Frontal cortex (tissue), 4 donors: Measurements from ENCODE around the gene UBE2D4. TPM values are rescaled to one million over a fixed set of nuclear protein-coding genes. Genes with fewer than 3 reads are reported as not detected.

Experiments used
- DNase-seq, 2 donors: peaks; one replicate each; pipeline ENCODE4 v3.0.0; 2012; ENCODE audit warnings: low spot score in 2 of 2
- FAIRE-seq: peaks from 2 replicates; lab custom pipeline; 2012; peaks lifted over from hg19 to GRCh38; lab: Jason Lieb, UNC
- total RNA-seq: library from RNA; depleted of rRNA; stranded (reverse); fragments of >200 nt; gene quantifications from one replicate; pipeline ENCODE4 v1.2.3, GENCODE V29; 2014
- donor health status: control.
- donor health status: control.
- donor health status: control.

UBE2D4 gene
- total RNA-seq, 1 donor from 2014 or later, result 9.0 TPM

- DNase-seq (peak in 1 of 2 donors; percentile 57), FAIRE-seq (no peak)
Measured at GRCh38 chr7:43905956-43906330, 20.3 kb upstream of the UBE2D4 start.

DNA sequence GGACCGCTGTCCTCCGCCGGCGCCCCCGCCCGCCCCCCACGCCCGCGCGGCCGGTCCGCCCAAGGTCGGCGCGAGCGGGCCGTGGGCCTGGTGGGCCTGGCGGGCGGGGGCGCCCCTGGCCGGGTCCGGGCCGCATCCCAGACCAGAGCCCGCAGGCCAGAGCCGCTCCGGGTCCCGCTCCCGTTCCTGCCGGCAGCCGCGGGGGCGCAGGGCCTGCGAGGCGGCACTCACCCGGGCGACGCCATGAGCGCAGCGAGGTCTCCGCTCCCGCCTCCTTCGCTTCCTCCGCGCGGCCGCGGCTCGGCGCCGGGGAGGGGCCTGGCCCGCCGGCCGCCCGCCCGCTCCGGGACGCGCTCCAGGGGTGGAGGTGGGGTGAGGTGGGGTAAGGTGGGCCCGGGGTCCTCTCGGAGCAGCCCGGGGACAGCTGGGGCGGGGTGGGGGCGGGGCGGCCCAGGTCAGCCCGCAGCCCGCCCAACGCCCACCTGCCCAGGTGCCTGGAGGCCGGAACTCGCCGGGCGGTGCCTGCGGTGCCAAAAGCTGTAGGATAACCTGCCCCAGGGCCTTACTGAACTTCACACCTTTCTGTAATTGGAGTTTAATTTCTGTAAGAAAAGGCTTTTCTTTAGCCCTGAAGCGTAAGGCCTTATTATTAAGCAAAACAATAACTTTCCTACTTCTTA lies 19.8 kb upstream of the UBE2D4 start, which contains the start of gene URGCP:
Gene URGCP, minus strand, starts transcription at position 266 of the 680 bp plus-strand sequence. Its CDS starts 21 bp downstream, at position 245.
- FAIRE-seq (no peak), DNase-seq (peak; percentile 79 to 81)

GRCh38 chr7:43914795-43915194 lies 11.4 kb upstream of the UBE2D4 start:
- no peak for DNase-seq
- no peak for FAIRE-seq

- DNase-seq (no peak), FAIRE-seq (no peak)
Measured at GRCh38 chr7:43915907-43916306, 10.3 kb upstream of the UBE2D4 start.

GRCh38 chr7:43921423-43921822 lies 4.8 kb upstream of the UBE2D4 start:
- FAIRE-seq (no peak), DNase-seq (no peak)

GRCh38 chr7:43922726-43923125 lies 3.5 kb upstream of the UBE2D4 start:
- DNase-seq (no peak), FAIRE-seq (no peak)

DNA sequence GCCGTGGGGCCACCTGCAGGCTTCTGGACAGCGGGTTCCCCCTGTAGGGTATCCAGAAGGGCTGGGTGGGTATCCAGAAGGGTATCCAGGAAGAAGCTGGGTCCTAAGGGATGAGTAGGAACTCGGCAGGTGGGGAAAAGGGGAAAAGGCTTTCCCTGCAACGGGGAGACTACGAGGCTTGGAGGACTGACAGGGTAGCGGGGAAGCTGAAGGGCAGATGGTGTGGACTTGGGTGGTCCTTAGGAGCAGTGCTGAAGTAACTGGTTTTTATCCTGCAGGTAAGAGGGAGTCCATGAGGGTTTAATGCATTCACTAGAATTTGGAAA lies 525 bp downstream of the UBE2D4 start:
- no peak for DNase-seq
- no peak for FAIRE-seq

DNA sequence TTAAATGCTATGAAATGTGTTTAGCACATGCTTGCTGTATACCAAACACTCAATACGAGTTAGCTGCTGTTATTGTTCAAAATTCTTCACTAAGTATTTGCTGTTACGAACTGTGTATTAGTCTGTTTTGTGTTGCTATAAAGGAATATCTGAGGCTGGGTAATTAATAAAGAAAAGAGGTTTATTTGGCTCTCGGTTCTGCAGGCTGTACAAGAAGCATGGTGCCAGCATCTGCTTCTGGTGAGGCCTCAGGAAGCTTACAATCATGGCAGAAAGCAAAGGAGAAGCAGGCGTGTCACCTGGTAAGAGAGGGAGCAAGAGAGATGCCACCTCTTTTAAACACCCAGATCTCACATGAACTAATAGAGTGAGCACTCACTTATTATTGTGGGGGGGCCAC lies 1.6 kb downstream of the UBE2D4 start:
- FAIRE-seq (no peak), DNase-seq (no peak)

DNA sequence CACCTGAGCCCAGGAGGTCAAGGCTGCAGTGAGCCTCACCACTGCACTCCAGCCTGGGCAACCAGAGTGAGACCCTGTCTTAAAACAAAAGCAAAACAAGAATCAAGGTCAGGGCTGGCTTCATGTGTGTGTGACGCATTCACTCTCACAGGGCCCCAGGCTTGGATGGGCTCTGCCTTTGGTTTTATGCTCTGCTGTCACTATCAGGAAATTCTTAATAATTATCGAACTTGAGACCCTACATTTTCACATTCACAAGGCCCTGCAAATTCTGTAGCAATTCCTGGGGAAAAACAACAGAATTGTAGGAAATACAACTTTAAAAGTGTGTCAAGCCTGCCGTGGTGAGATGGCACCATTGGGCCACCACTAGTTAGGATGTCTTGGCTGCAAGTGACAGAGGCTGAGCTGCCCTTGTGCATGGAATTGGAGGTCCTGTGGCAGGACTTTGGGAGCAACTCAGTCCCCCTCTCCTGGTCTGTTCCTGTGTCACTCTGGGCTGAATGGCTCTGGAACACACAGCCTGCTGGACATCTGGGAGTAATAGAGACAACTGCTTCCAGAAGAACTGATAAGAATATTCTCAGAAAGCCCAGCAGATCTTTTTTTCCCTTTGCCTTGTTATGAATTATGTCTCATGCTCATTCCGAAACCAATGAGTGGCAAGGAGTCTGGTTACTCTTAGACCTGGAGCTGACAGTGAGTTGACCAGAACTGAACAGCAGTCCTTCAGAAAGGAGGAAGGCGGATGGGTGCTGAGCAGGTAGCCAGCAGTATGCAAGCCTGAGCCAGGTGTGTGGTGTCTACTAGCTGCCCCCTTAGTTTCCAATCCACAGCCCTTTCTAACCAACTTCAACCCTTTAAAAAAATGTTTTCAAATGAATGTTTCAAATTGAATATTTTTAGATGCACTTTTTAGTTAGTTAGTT lies 3.6 kb downstream of the UBE2D4 start:
- no peak for FAIRE-seq
- no peak for DNase-seq

DNA sequence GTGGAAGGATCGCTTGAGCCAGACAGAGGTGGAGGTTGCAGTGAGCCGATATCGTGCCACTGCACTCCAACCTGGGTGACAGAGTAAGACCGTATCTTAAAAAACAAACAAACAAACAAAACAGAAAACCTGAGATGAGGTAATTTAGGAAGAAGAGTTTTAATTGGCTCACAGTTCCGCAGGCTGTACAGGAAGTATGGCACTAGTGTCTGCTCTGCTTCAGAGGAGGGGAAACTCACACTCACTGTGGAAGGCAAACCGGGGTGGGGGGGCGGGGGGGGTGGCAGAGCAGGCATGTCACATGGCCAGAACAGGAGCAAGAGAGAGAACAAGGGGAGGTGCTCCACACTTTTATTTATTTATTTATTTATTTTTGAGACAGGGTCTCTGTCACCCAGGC lies 5.1 kb downstream of the UBE2D4 start:
- FAIRE-seq, result no peak
- no peak for DNase-seq

- FAIRE-seq, result no peak
- DNase-seq, result no peak
Measured at GRCh38 chr7:43933902-43934560, 7.8 kb downstream of the UBE2D4 start.

DNA sequence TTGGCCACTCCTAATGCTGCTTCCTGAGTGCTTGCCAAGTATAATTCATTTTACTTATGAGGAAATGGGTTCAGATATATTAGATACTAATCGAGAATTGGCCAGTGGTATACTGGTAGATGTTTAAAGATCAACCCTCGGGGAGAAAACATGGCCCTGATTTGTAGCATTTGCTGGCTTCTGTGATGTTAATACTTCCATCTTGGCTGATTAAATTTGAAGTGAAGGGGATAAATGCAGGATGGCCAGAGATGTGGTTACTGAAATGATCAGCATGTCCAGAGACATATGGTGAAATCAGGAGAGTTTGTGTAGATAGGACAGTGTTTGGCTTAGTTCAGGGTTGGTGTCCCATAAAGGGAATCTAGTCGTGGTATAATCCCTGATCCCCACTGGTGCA lies 11.2 kb downstream of the UBE2D4 start:
- DNase-seq (no peak), FAIRE-seq (no peak)

GRCh38 chr7:43938892-43939482 lies 12.8 kb downstream of the UBE2D4 start:
- no peak for DNase-seq
- FAIRE-seq, result no peak

- FAIRE-seq, result no peak
Measured at GRCh38 chr7:43942250-43942649, 16.0 kb downstream of the UBE2D4 start.

GRCh38 chr7:43942997-43943396 lies 16.8 kb downstream of the UBE2D4 start:
- FAIRE-seq, result no peak
- no peak for DNase-seq

More at GRCh38 chr7:43942250-43942649, 16.0 kb downstream of the UBE2D4 start:
- DNase-seq, result no peak

- no peak for FAIRE-seq
Measured at GRCh38 chr7:43943417-43944187, 17.4 kb downstream of the UBE2D4 start.

GRCh38 chr7:43944286-43944685 lies 18.1 kb downstream of the UBE2D4 start:
- DNase-seq, result no peak
- FAIRE-seq, result no peak

More at GRCh38 chr7:43943417-43944187, 17.4 kb downstream of the UBE2D4 start:
- no peak for DNase-seq

DNA sequence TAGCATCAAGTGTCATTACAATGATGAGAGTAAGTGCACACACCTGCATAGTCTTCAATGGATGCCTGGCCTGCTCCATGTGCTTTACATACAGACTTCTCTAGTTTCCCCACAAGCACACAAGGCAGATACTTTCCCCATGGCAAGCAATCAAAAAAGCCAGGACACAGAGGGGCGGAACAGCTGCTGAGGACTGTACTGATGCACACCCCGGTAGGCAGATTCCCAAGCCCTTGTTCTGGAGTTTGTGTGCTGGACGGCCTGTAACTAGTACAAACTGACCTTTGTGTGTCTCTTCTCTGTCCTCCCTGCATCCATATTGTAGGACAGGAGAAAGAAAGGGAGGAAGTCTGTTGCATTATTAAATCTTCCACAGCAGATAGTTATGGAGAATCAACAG lies 25.8 kb downstream of the UBE2D4 start:
- FAIRE-seq, result no peak
- no peak for DNase-seq

- DNase-seq (no peak), FAIRE-seq (no peak)
Measured at GRCh38 chr7:43953071-43953470, 26.8 kb downstream of the UBE2D4 start.
